Mesendoderm (in vitro differentiated cells): Measurements from ENCODE around the gene MAML3.
A peak's percentile ranks its signal among the peaks of the same experiment; 100 is the strongest.
"Not testable (repeated sequence)": the region's sequence is repeated elsewhere in the genome, so short reads cannot be mapped to it uniquely, and the experiment has no call there.

ENCODE experiments used
- DNase-seq: peaks from one replicate; pipeline ENCODE4 v3.0.0; 2013
- H2AK5ac ChIP-seq: 2 replicates; pipeline ENCODE4 v1.6.1; 2013; ENCODE audit warnings: low read length, inconsistent platforms
- H2BK120ac ChIP-seq: 2 replicates; pipeline ENCODE4 v1.6.1; 2013; ENCODE audit warnings: low read depth, mild to moderate bottlenecking, low read length, moderate library complexity, mixed read lengths
- H2BK15ac ChIP-seq: replicated peaks from 2 replicates; pipeline ENCODE4 v1.6.1; 2013; ENCODE audit warnings: low read depth, mild to moderate bottlenecking, moderate library complexity
- H2BK5ac ChIP-seq: 2 replicates; pipeline ENCODE4 v1.6.1; 2013; ENCODE audit warnings: low read length, inconsistent platforms
- H3K18ac ChIP-seq: 2 replicates; pipeline ENCODE4 v1.6.1; 2013; ENCODE audit warnings: mild to moderate bottlenecking, low read length, mixed read lengths
- H3K23ac ChIP-seq: one replicate; pipeline ENCODE4 v1.6.1; 2013; ENCODE audit warnings: low read length
- H3K27ac ChIP-seq: 2 replicates; pipeline ENCODE4 v1.5.1; 2013; ENCODE audit warnings: low read depth, mild to moderate bottlenecking, inconsistent platforms, low read length, moderate library complexity
- H3K27me3 ChIP-seq: 2 replicates; pipeline ENCODE4 v1.6.1; 2013; ENCODE audit warnings: low read length, control low read depth, mild to moderate bottlenecking, inconsistent platforms; ENCODE audit not compliant: insufficient read depth, poor library complexity
- H3K36me3 ChIP-seq: 2 replicates; pipeline ENCODE4 v1.6.1; 2013; ENCODE audit warnings: low read length, inconsistent platforms; ENCODE audit not compliant: control insufficient read depth, insufficient read depth
- H3K4ac ChIP-seq: one replicate; pipeline ENCODE4 v1.6.1; 2013; ENCODE audit warnings: low read depth, mild to moderate bottlenecking, low read length, moderate library complexity
- H3K4me1 ChIP-seq: 2 replicates; pipeline ENCODE4 v1.6.1; 2013; ENCODE audit warnings: low read depth, low read length, inconsistent platforms; ENCODE audit not compliant: control insufficient read depth
- H3K4me2 ChIP-seq: 2 replicates; pipeline ENCODE4 v1.6.1; 2013; ENCODE audit warnings: low read length
- H3K4me3 ChIP-seq: 2 replicates; pipeline ENCODE4 v1.5.1; 2013; ENCODE audit warnings: mild to moderate bottlenecking, low read length
- H3K56ac ChIP-seq: one replicate; pipeline ENCODE4 v1.6.1; 2013; ENCODE audit warnings: low read length
- H3K79me1 ChIP-seq: 2 replicates; pipeline ENCODE4 v1.6.1; 2013; ENCODE audit warnings: low read length, inconsistent platforms
- H3K79me2 ChIP-seq: 2 replicates; pipeline ENCODE4 v1.6.1; 2013; ENCODE audit warnings: mild to moderate bottlenecking, low read length; ENCODE audit not compliant: control insufficient read depth, insufficient read depth
- H3K9ac ChIP-seq: 2 replicates; pipeline ENCODE4 v1.6.1; 2013; ENCODE audit warnings: low read length, inconsistent platforms
- H4K5ac ChIP-seq: one replicate; pipeline ENCODE4 v1.6.1; 2013; ENCODE audit warnings: low read length
- H4K8ac ChIP-seq: one replicate; pipeline ENCODE4 v1.6.1; 2013; ENCODE audit warnings: low read depth, mild to moderate bottlenecking, control low read depth, low read length, moderate library complexity
- WGBS: extraction: QIAGEN DNeasy Blood & Tissue Kit; methylation state at CpG from one replicate; pipeline ENCODE4 v1.1.7; 2013; ENCODE audit warnings: low lambda C conversion rate, missing lambda C conversion rate; ENCODE audit not compliant: insufficient coverage; ENCODE audit errors: extremely low coverage; 5-methylcytosine and 5-hydroxymethylcytosine counted together

MAML3 gene

GRCh38 chr4:139709660-139710059 lies 444.3 kb downstream of the MAML3 start:
- H3K56ac ChIP-seq: no peak overlapping the region
- no peak overlapping the region for H3K27ac ChIP-seq
- no peak for DNase-seq
- no peaks in the 10 kb centered on the region for H3K27me3 ChIP-seq
- no peak overlapping the region for H2BK5ac ChIP-seq
- no CpG with 5 or more reads among the region's 1 CpG for WGBS
- no peak overlapping the region for H2BK120ac ChIP-seq
- H2BK15ac ChIP-seq: no peak overlapping the region
- no peak overlapping the region for H3K18ac ChIP-seq
- H3K4me1 ChIP-seq: peaks cover 2% of the 10 kb centered on the region
- H3K79me2 ChIP-seq: no peaks in the 10 kb centered on the region
- no peak overlapping the region for H3K23ac ChIP-seq
- H3K79me1 ChIP-seq: no peaks in the 10 kb centered on the region
- H2AK5ac ChIP-seq: no peak overlapping the region
- no peak overlapping the region for H4K5ac ChIP-seq
- no peak overlapping the region for H3K4ac ChIP-seq
- no peak overlapping the region for H3K4me2 ChIP-seq
- no peak overlapping the region for H3K9ac ChIP-seq
- no peak overlapping the region for H3K4me3 ChIP-seq
- no peaks in the 10 kb centered on the region for H3K36me3 ChIP-seq
- no peak overlapping the region for H4K8ac ChIP-seq

- Histone ChIP-seq H2BK120ac (no peak overlapping the region), H4K8ac (no peak overlapping the region), H3K36me3 (no peaks in the 10 kb centered on the region), H3K56ac (no peak overlapping the region), H3K79me2 (no peaks in the 10 kb centered on the region), H3K4me3 (no peak overlapping the region), H3K23ac (no peak overlapping the region), H3K18ac (no peak overlapping the region), H4K5ac (no peak overlapping the region), H2BK15ac (no peak overlapping the region), H3K27ac (no peak overlapping the region), H3K4ac (no peak overlapping the region), H3K4me2 (no peak overlapping the region), H2AK5ac (no peak overlapping the region), H3K27me3 (no peaks in the 10 kb centered on the region), H3K9ac (no peak overlapping the region), H2BK5ac (no peak overlapping the region), H3K4me1 (no peaks in the 10 kb centered on the region), H3K79me1 (no peaks in the 10 kb centered on the region)
- no CpG with 5 or more reads among the region's 4 CpGs for WGBS
- DNase-seq: peak; percentile 46
These were observed 449.0 kb downstream of the MAML3 start for GRCh38 chr4:139704915-139705485.

GRCh38 chr4:139700568-139700967 lies 453.4 kb downstream of the MAML3 start:
- Histone ChIP-seq H3K79me2 (no peaks in the 10 kb centered on the region), H2BK5ac (no peak overlapping the region), H3K4me2 (no peak overlapping the region), H4K8ac (no peak overlapping the region), H3K23ac (no peak overlapping the region), H3K27ac (no peak overlapping the region), H3K4me1 (no peaks in the 10 kb centered on the region), H4K5ac (no peak overlapping the region), H3K79me1 (no peaks in the 10 kb centered on the region), H3K4me3 (no peak overlapping the region), H3K4ac (no peak overlapping the region), H2BK15ac (no peak overlapping the region), H2BK120ac (peak overlapping the region; percentile 38), H3K36me3 (no peaks in the 10 kb centered on the region), H3K9ac (no peak overlapping the region), H3K56ac (no peak overlapping the region), H2AK5ac (no peak overlapping the region), H3K18ac (no peak overlapping the region), H3K27me3 (no peaks in the 10 kb centered on the region)
- DNase-seq: no peak
- no CpG with 5 or more reads among the region's 5 CpGs for WGBS

GRCh38 chr4:139698167-139698925 lies 455.6 kb downstream of the MAML3 start:
- H3K79me1 ChIP-seq, H3K56ac ChIP-seq, H3K9ac ChIP-seq, H3K36me3 ChIP-seq, H3K18ac ChIP-seq, H3K4me2 ChIP-seq, H2AK5ac ChIP-seq, H2BK15ac ChIP-seq, H2BK120ac ChIP-seq, H3K23ac ChIP-seq, H3K27me3 ChIP-seq, H3K4me1 ChIP-seq, H4K8ac ChIP-seq, H3K27ac ChIP-seq, DNase-seq, H4K5ac ChIP-seq, H3K4ac ChIP-seq, H2BK5ac ChIP-seq, H3K79me2 ChIP-seq, H3K4me3 ChIP-seq: not testable (repeated sequence)
- WGBS: no CpG with 5 or more reads among the region's 25 CpGs

GRCh38 chr4:139696491-139696890 lies 457.5 kb downstream of the MAML3 start:
- H3K36me3 ChIP-seq: no peaks in the 10 kb centered on the region
- no peak overlapping the region for H3K18ac ChIP-seq
- no CpG with 5 or more reads among the region's 5 CpGs for WGBS
- H3K79me1 ChIP-seq: no peaks in the 10 kb centered on the region
- H3K4me2 ChIP-seq: no peak overlapping the region
- H4K5ac ChIP-seq: no peak overlapping the region
- no peak for DNase-seq
- no peak overlapping the region for H3K56ac ChIP-seq
- H3K4ac ChIP-seq: no peak overlapping the region
- H2BK120ac ChIP-seq: no peak overlapping the region
- no peaks in the 10 kb centered on the region for H3K79me2 ChIP-seq
- H3K4me3 ChIP-seq: no peak overlapping the region
- no peak overlapping the region for H3K23ac ChIP-seq
- no peak overlapping the region for H4K8ac ChIP-seq
- no peak overlapping the region for H2BK5ac ChIP-seq
- no peaks in the 10 kb centered on the region for H3K4me1 ChIP-seq
- H3K9ac ChIP-seq: no peak overlapping the region
- H2BK15ac ChIP-seq: no peak overlapping the region
- no peaks in the 10 kb centered on the region for H3K27me3 ChIP-seq
- H3K27ac ChIP-seq: no peak overlapping the region
- no peak overlapping the region for H2AK5ac ChIP-seq
